Activated T-helper 9 cell treated with anti-CD3 and anti-CD28 coated beads, Interleukin-2, amount 50 U/mL, for 16 hours (primary cell): ENCODE data around the gene GREB1.

ENCODE experiments used
- DNase-seq: peaks from one replicate; pipeline ENCODE4 v3.0.0-alpha.2; 2020; ENCODE audit warnings: low read depth

The GREB1 gene

DNA sequence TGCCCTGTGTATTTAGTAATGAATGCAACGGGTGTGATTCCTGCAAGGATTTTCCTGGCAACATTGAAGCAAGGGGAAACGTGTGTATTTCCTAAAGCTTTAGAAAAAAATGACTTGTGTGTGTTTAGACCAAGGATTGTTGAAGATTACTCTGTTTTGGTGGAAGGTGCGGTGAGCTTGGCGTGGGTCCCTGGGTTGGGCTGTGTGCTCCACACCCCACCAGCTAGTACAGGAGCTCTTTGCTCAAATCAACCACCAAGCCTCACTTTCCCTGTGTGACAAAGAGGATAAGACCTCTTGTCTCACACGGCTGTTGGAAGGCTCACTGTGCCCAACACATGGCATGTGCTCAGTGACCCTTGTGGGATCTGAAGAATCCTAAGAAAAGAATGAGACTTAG is 21.4 kb upstream of the GREB1 start:
- no peak for DNase-seq

GRCh38 chr2:11513319-11513718 is 20.5 kb upstream of the GREB1 start:
- no peak for DNase-seq

DNA sequence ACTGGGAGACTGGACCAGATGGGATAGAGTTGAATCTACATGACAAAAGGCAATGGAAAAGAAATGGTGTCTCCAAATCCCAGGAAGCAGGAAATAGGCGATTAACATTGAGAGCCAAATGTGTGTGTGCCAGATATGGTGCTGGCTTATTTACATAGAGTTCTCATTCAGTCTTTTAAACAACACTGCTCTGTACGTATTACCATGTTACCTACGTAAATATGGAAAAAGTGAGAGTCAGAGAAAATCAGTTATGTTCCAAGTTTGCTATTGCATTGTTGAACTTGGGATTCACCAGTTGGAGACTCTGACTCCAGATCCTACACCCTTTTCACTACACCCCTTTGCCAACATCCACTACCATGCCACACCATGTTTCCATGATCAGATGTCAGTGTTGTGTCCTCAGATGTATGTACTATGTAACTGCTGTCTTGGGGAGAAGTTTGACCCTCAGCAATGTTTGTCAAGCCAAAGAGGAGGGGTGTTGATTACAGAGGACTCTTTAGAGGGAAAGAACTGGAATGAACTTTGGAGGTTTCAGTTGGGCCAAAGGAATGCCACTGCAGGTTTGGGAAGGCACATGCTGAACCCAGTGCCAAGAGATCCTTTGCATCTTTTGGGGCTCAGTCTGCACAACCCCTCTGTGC is 19.6 kb upstream of the GREB1 start:
- no peak for DNase-seq

GRCh38 chr2:11514904-11515303 is 18.9 kb upstream of the GREB1 start:
- no peak for DNase-seq

DNA sequence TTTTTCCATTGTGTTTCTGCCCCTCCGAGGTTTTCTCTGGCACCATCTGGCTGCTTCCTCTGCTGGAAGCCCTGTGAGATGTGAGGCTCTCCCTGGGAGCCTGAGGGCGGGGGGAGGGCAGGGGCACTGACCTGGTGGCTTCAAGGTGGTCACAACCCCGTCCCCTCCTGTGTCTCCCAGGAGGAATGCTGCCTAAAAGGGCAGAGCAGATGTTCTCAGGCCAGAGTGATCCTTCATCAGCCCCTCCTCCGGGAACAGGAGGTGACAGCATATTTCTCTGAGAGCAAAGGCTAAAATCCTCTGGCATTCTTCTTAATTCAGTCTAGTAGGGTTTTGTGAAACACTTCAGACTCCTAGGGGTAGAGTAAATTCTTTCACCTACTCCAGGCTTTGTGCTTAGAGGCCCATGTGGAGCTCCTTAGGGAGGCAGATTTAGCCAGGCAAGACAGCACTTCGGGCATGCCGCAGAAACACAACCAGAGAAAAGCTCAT is 18.3 kb upstream of the GREB1 start:
- no peak for DNase-seq

GRCh38 chr2:11516984-11517648 is 16.7 kb upstream of the GREB1 start:
- DNase-seq = no peak

GRCh38 chr2:11517906-11518305 is 15.9 kb upstream of the GREB1 start:
- no peak for DNase-seq

GRCh38 chr2:11520092-11520693 is 13.7 kb upstream of the GREB1 start:
- DNase-seq = no peak

DNA sequence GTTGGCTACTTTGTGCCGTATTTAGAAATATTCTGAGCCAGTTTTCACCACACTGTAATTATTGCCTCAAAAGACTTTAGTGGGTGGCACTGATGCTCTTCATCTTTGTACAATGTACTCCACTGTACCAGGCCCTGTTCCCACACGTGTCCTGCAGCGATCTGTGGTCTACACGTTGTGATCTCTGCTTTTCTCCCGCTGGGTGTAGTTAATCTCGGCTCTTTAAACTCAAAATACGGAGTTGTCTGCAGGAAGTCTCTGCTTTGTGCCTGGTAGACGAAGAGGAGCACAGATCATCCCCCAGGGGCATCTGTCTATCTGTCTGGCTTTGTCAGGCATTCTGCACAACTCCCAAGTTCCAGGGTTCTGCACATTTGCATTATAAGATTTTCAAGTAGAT is 12.1 kb upstream of the GREB1 start:
- no peak for DNase-seq

- DNase-seq = no peak
Measured at GRCh38 chr2:11524470-11524869, 9.4 kb upstream of the GREB1 start.

GRCh38 chr2:11525762-11526161 is 8.1 kb upstream of the GREB1 start:
- DNase-seq = no peak

DNA sequence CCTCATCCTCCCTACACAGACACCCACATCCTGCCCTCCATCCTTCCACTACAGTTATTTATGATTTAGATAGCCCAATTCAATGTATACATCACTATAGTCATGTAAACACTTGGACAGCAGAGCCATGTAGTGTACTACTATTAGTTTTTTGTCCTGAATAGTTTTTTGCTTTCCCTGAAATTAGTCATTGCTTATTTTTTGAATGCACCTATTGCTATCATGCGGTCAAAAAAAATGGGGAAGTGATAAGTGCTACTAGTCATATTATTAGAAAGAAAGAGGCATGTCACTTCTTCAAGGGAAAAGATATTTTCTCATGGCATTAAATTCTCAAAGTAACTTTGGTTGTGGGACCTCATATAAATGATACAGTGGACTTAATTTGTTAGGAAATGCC is 6.8 kb upstream of the GREB1 start:
- DNase-seq = no peak

GRCh38 chr2:11528228-11528627 is 5.6 kb upstream of the GREB1 start:
- DNase-seq = no peak

- no peak for DNase-seq
Measured at GRCh38 chr2:11530864-11531465, 2.9 kb upstream of the GREB1 start.

GRCh38 chr2:11532416-11533055 is 1.3 kb upstream of the GREB1 start:
- no peak for DNase-seq

- DNase-seq = no peak
Measured at GRCh38 chr2:11534071-11534745, 363 bp downstream of the GREB1 start.

- DNase-seq = no peak
Measured at GRCh38 chr2:11534746-11535484, 1.1 kb downstream of the GREB1 start.

GRCh38 chr2:11535899-11536344 is 2.1 kb downstream of the GREB1 start:
- DNase-seq = no peak

- DNase-seq = no peak
Measured at GRCh38 chr2:11537951-11538350, 4.1 kb downstream of the GREB1 start.

GRCh38 chr2:11539317-11540147 is 5.7 kb downstream of the GREB1 start:
- no peak for DNase-seq
